ENCODE results near the gene FGF11. TPM values are rescaled to one million over a fixed set of nuclear protein-coding genes. Genes with fewer than 3 reads are reported as not detected.

Gene FGF11
- total RNA-seq, 1 donor from 2014 or later = 22.4 TPM

- Histone ChIP-seq H3K79me2 (ENCODE audit: insufficient read depth, low read length) (no peaks in the 10 kb centered on the region), H2AFZ (ENCODE audit: low read depth, low read length) (peak overlapping the region; percentile 63), H3K4me1 (ENCODE audit: insufficient read depth, low read length) (peaks cover 13% of the 10 kb centered on the region), H3K27ac (ENCODE audit: low read depth, low read length) (no peak overlapping the region), H3K9ac (ENCODE audit: low read length) (no peak overlapping the region), H3K9me3 (ENCODE audit: insufficient read depth, low read depth, low read length) (no peaks in the 10 kb centered on the region), H3K4me2 (ENCODE audit: low read length) (peak overlapping the region; percentile 83), H3K27me3 (ENCODE audit: insufficient read depth, low read length) (peaks cover 27% of the 10 kb centered on the region), H4K20me1 (ENCODE audit: insufficient read depth, low read length) (no peaks in the 10 kb centered on the region), H3K4me3 (ENCODE audit: insufficient read depth, low read depth, low read length) (peak overlapping the region; percentile 54), H3K36me3 (ENCODE audit: insufficient read depth, low read length) (no peaks in the 10 kb centered on the region)
- FAIRE-seq (no peak), DNase-seq (ENCODE audit: low read depth) (no peak)
- peak overlapping the region; percentile 73 for H3K4me3 Mint-ChIP-seq (ENCODE audit: unreplicated experiment)
- peaks cover 7% of the 10 kb centered on the region for H3K9me3 Mint-ChIP-seq (ENCODE audit: unreplicated experiment)
- H3K27ac Mint-ChIP-seq (ENCODE audit: unreplicated experiment) = peak overlapping the region; percentile 50
- peaks cover 8% of the 10 kb centered on the region for H3K27me3 Mint-ChIP-seq (ENCODE audit: low read depth, unreplicated experiment)
- TF ChIP-seq CTCF (IDR thresholded peaks at IDR 0.05; ENCODE audit: insufficient read depth, low read depth, low read length) = no peak
- TF ChIP-seq EZH2 (IDR thresholded peaks at IDR 0.05; ENCODE audit: insufficient read depth, low read length) = no peak
- peaks cover 27% of the 10 kb centered on the region for H3K36me3 Mint-ChIP-seq (ENCODE audit: low read depth, unreplicated experiment)
- peaks cover 11% of the 10 kb centered on the region for H3K4me1 Mint-ChIP-seq (ENCODE audit: low read depth, unreplicated experiment)
These were observed 6.3 kb downstream of the FGF11 start for GRCh38 chr17:7445619-7445968.

DNA sequence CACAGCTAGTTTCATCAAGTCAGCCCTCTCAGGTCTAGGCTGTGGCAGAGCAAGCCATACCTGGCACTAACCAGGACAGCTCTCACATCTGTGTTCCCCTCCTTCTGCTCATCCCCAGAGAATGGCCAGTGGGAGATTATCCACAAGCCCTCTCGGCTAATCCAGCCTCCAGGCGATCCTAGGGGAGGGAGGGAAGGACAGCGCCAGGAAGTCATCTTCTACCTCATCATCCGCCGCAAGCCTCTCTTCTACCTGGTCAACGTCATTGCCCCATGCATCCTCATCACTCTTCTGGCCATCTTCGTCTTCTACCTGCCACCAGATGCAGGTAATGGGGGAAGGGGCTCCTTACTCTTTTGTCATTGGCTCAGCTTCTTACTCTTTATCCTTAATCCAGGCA is 9.1 kb downstream of the FGF11 start:
- no peaks in the 10 kb centered on the region for H3K9me3 ChIP-seq (ENCODE audit: insufficient read depth, low read depth, low read length)
- H3K27me3 ChIP-seq (ENCODE audit: insufficient read depth, low read length) = peaks cover 27% of the 10 kb centered on the region
- H4K20me1 ChIP-seq (ENCODE audit: insufficient read depth, low read length) = no peaks in the 10 kb centered on the region
- H3K4me2 ChIP-seq (ENCODE audit: low read length) = no peak overlapping the region
- H3K36me3 ChIP-seq (ENCODE audit: insufficient read depth, low read length) = no peaks in the 10 kb centered on the region
- Mint-ChIP-seq H3K27me3 (ENCODE audit: low read depth, unreplicated experiment) (peaks cover 9% of the 10 kb centered on the region), H3K9me3 (ENCODE audit: unreplicated experiment) (peaks cover 7% of the 10 kb centered on the region), H3K27ac (ENCODE audit: unreplicated experiment) (no peak overlapping the region), H3K4me3 (ENCODE audit: unreplicated experiment) (peak overlapping the region; percentile 16), H3K4me1 (ENCODE audit: low read depth, unreplicated experiment) (peaks cover 14% of the 10 kb centered on the region), H3K36me3 (ENCODE audit: low read depth, unreplicated experiment) (peaks cover 22% of the 10 kb centered on the region)
- H3K79me2 ChIP-seq (ENCODE audit: insufficient read depth, low read length) = no peaks in the 10 kb centered on the region
- FAIRE-seq (no peak), DNase-seq (ENCODE audit: low read depth) (no peak)
- H3K9ac ChIP-seq (ENCODE audit: low read length) = no peak overlapping the region
- TF ChIP-seq EZH2 (IDR thresholded peaks at IDR 0.05; ENCODE audit: insufficient read depth, low read length) = no peak
- no peak for TF ChIP-seq CTCF (IDR thresholded peaks at IDR 0.05; ENCODE audit: insufficient read depth, low read depth, low read length)
- no peak overlapping the region for H2AFZ ChIP-seq (ENCODE audit: low read depth, low read length)
- H3K4me3 ChIP-seq (ENCODE audit: insufficient read depth, low read depth, low read length) = no peak overlapping the region
- H3K4me1 ChIP-seq (ENCODE audit: insufficient read depth, low read length) = peaks cover 10% of the 10 kb centered on the region
- H3K27ac ChIP-seq (ENCODE audit: low read depth, low read length) = no peak overlapping the region

- H2AFZ ChIP-seq (ENCODE audit: low read depth, low read length) = no peak overlapping the region
- DNase-seq (ENCODE audit: low read depth) = no peak
- peaks cover 13% of the 10 kb centered on the region for H3K36me3 Mint-ChIP-seq (ENCODE audit: low read depth, unreplicated experiment)
- TF ChIP-seq CTCF (IDR thresholded peaks at IDR 0.05; ENCODE audit: insufficient read depth, low read depth, low read length) (no peak), EZH2 (IDR thresholded peaks at IDR 0.05; ENCODE audit: insufficient read depth, low read length) (no peak)
- H3K36me3 ChIP-seq (ENCODE audit: insufficient read depth, low read length) = peaks cover 3% of the 10 kb centered on the region
- H3K27ac ChIP-seq (ENCODE audit: low read depth, low read length) = no peak overlapping the region
- no peaks in the 10 kb centered on the region for H3K9me3 ChIP-seq (ENCODE audit: insufficient read depth, low read depth, low read length)
- H3K27me3 ChIP-seq (ENCODE audit: insufficient read depth, low read length) = no peaks in the 10 kb centered on the region
- H3K4me1 ChIP-seq (ENCODE audit: insufficient read depth, low read length) = no peaks in the 10 kb centered on the region
- no peak overlapping the region for H3K9ac ChIP-seq (ENCODE audit: low read length)
- peaks cover 7% of the 10 kb centered on the region for H4K20me1 ChIP-seq (ENCODE audit: insufficient read depth, low read length)
- FAIRE-seq = no peak
- no peak overlapping the region for H3K27ac Mint-ChIP-seq (ENCODE audit: unreplicated experiment)
- H3K79me2 ChIP-seq (ENCODE audit: insufficient read depth, low read length) = no peaks in the 10 kb centered on the region
- peaks cover 6% of the 10 kb centered on the region for H3K4me1 Mint-ChIP-seq (ENCODE audit: low read depth, unreplicated experiment)
- no peaks in the 10 kb centered on the region for H3K9me3 Mint-ChIP-seq (ENCODE audit: unreplicated experiment)
- H3K4me3 ChIP-seq (ENCODE audit: insufficient read depth, low read depth, low read length) = no peak overlapping the region
- no peaks in the 10 kb centered on the region for H3K27me3 Mint-ChIP-seq (ENCODE audit: low read depth, unreplicated experiment)
- H3K4me3 Mint-ChIP-seq (ENCODE audit: unreplicated experiment) = peak overlapping the region; percentile 47
- H3K4me2 ChIP-seq (ENCODE audit: low read length) = no peak overlapping the region
These were observed 20.7 kb downstream of the FGF11 start for GRCh38 chr17:7459961-7460545.
